HUES48 (cell line): ENCODE data around the gene WNT9A.

Experiments used
- H3K27ac ChIP-seq: one replicate; pipeline ENCODE4 v1.7.0; 2013; ENCODE audit warnings: low read depth, low read length, inconsistent platforms
- H3K27me3 ChIP-seq: 2 replicates; pipeline ENCODE4 v1.6.1; 2013; ENCODE audit warnings: mild to moderate bottlenecking, low read length; ENCODE audit not compliant: control insufficient read depth, insufficient read depth
- H3K36me3 ChIP-seq: 2 replicates; pipeline ENCODE4 v1.6.1; 2013; ENCODE audit warnings: low read length; ENCODE audit not compliant: control insufficient read depth, insufficient read depth
- H3K4me1 ChIP-seq: 2 replicates; pipeline ENCODE4 v1.6.1; 2013; ENCODE audit warnings: mild to moderate bottlenecking, low read length; ENCODE audit not compliant: control insufficient read depth, insufficient read depth
- H3K4me3 ChIP-seq: 2 replicates; pipeline ENCODE4 v1.5.1; 2013; ENCODE audit warnings: mild to moderate bottlenecking, low read depth, low read length
- H3K9ac ChIP-seq: 2 replicates; pipeline ENCODE4 v1.6.1; 2013; ENCODE audit warnings: mild to moderate bottlenecking, low read depth, low read length, moderate library complexity
- H3K9me3 ChIP-seq: 2 replicates; pipeline ENCODE4 v1.6.1; 2013; ENCODE audit warnings: low read length; ENCODE audit not compliant: control insufficient read depth, insufficient read depth

WNT9A gene

DNA sequence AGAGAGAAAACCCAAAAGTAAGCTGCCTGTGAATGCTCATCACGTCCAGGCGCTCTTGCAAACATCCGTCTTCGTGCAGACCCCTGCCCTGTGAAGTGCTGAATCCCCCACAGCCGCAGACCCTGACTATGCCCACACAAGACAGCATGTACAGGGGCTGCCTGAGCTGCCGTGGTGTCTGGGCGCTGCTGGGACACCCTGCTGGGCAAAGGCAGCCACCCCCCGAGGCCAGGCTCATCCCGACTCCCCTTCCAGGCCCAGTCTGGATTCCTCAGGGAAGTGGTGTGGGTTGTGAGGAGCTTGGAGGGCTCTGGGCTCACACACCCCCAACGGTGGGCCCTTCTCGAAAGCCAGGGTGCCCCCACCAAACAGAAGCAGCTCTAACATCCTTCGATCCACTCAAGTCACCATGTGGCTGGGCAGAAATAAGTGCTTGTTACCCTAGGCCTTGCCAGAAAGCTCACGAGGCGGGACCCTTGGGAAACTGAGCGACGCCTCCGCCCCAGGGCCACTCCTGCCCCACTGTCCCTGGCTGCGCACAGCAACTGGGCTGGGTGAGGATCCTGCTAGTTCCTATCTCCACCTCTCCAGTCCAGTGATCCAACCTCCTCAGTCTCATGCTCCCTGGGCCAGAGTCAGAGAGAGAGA, 4.8 kb upstream of the WNT9A start:
- Histone ChIP-seq H3K27ac (no peak overlapping the region), H3K9me3 (no peaks in the 10 kb centered on the region), H3K9ac (no peak overlapping the region), H3K36me3 (no peaks in the 10 kb centered on the region), H3K4me3 (no peak overlapping the region), H3K4me1 (0 out of 2 replicates have a peak, but pooled peaks cover 6% of the 10 kb centered on the region), H3K27me3 (peaks cover 15% of the 10 kb centered on the region)

DNA sequence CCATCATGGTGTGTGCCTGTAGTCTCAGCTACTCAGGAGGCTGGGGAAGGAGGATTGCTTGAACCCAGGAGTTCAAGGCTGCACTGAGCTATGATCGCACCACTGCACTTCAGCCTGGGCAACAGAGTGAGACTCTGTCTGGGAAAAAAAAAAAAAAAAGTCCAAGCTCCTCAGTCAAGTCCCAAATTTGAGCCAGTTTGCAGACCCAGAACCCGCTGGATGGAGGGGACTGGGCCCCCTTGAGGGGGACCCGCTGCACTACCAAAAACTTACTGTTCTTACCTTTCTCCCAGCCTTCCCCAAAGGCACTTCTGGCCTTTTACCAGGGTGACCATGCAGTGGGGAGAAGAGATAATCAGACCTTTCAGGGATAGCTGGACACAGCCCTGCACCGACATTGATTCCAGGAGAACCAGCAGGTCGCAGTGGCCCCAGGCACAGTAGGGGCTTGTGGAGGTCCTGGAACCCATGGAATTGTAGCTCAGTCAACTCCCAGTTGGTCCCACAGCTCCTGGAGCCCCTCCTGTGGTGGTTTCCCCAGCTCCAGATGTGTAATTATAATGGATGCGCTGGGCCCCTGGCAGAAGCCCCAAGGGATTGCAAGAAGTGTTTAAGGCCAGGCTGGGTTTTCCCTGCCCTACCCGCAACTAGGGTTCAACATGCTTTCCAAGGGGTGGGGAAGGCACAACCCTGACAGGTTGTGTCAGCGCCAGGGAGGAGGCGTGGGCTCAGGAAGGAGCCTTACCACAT, 4.1 kb upstream of the WNT9A start:
- no peaks in the 10 kb centered on the region for H3K9me3 ChIP-seq
- H3K4me1 ChIP-seq, result 0 out of 2 replicates have a peak, but pooled peaks cover 6% of the 10 kb centered on the region
- no peak overlapping the region for H3K9ac ChIP-seq
- H3K36me3 ChIP-seq, result no peaks in the 10 kb centered on the region
- H3K27me3 ChIP-seq, result peaks cover 15% of the 10 kb centered on the region
- no peak overlapping the region for H3K27ac ChIP-seq
- no peak overlapping the region for H3K4me3 ChIP-seq

DNA sequence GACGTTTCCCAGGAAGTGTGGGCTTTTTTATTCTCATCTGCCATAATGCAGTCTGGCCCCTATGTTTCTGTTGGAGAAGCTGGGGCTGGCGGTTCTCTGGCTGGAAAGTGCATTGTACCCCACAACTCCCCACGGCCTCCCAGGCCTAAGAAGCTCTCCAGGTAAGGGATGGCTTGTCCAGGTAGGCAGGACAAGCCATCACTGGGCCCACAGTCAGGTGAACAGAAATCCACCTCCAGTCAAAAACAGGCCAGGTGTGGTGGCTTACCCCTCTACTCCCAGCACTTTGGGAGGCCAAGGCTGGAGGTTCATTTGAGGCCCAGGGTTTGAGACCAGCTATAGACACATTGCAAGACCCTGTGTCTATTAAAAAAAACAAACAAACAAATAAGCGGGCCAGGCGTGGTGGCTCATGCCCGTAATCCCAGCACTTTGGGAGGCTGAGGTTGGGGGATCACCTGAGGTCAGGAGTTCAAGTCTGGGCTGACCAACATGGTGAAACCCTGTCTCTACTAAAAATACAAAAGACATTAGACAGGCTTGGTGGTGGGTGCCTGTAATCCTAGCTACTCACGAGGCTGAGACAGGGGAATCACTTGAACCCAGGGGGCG, 3.1 kb upstream of the WNT9A start:
- Histone ChIP-seq H3K27me3 (peaks cover 15% of the 10 kb centered on the region), H3K4me3 (no peak overlapping the region), H3K27ac (no peak overlapping the region), H3K9me3 (no peaks in the 10 kb centered on the region), H3K4me1 (peaks cover 12% of the 10 kb centered on the region), H3K36me3 (no peaks in the 10 kb centered on the region), H3K9ac (no peak overlapping the region)

DNA sequence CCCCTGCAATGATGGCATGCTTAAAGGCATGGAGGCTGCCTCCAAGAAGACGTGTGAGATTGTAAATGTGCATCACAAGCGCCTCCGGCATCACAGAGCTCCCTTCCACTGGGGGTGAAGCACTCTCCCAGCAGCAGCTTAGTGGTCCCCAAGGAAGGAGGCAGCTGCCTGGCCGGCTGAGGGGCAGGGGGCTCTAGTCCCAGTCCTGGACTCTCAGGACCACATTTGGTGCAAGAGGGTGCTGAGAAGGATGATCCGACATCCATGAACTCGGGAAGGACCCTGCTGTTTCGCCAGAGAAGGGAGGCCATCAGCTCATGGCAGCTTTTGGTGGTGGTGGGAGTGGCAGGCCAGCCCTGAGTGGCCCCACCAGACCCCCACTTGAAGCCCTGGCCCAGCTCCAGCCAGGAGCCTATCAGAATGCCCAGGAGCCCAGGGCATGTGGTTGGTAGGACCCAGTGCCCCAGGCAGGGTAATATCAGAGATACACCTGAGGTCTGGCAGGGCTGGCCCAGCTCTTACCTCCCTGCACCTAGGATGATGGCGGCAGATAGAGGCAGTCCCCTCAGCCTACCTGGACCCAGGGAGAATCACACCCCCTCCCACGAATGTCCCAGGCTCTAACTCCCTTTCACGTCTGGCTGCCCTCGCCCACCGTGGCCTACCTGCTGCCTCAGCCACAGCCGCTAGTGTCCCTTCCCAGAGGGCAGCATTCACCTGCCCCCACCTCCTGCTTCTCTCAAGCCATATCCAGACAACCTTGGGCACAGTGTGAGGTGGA, 2.4 kb upstream of the WNT9A start:
- Histone ChIP-seq H3K27ac (no peak overlapping the region), H3K9me3 (no peaks in the 10 kb centered on the region), H3K9ac (no peak overlapping the region), H3K4me1 (peaks cover 13% of the 10 kb centered on the region), H3K4me3 (no peak overlapping the region), H3K36me3 (no peaks in the 10 kb centered on the region), H3K27me3 (peaks cover 15% of the 10 kb centered on the region)

DNA sequence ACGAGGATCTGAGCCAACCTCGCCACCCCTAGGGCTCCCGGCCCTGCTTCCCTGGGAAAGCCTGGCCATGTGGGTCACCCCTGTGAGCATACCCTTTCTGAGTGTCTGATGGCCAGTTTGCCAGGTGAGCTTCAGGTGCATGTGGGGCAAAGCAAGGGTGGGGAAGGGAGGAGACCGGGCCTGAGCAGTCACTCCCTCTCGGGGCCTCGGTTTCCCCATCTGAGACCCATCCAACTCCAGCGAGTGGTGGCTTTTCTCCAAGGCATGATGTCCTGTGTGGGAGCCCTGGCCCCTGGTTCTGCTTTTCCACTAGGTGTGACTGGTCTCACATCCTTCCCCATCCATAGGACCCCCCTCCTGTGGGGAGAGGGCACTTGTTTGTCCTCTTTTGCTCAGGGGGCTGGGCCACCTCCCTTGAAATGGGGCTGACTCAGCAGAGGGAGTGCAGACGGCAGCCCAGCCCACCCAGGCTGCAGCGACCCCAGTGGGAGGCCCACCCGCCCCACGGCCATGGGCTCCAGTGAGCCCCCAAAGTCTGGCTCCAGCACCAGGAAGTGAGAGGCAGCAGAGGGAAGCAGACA, 1.7 kb upstream of the WNT9A start:
- H3K4me3 ChIP-seq, result no peak overlapping the region

DNA sequence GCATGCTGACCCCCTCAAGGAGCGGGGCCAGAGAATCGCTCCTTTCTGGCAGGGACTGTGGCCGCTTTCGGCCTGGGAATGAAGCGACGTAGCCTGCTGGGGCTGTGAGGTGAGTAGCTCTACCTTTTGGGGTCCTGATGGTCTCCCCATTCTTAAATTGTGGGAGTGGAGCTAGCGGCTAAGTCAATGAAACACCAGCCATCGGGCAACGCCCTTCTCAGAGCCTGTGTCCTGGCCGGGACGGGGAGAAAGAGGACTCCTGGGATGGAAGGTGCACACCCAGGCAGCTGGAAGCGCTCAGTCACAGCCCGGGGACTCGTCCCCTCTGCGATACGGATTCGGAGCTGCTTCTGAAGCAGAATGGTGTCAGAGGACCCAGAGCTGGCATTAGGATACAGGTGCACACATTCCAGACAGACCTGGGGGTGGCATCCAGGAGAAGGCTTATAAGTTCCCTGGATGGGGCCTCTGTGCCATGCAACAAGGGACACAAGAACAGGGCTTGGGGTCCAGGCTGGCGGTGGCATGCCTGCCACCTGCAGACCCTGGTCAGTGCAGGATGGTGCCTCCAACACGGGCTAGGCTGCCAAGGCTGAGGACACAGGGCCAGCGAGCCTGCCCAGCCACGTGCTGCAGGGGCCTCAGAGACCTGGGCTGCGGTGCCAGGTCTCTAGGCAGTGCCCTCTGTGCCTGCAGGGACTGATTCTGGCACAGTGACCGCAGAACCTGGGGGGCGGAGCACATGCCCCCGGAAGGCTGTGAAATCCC, 945 bp upstream of the WNT9A start:
- H3K9ac ChIP-seq, result no peak overlapping the region

More for the DNA sequence above, 1.7 kb upstream of the WNT9A start:
- H3K9ac ChIP-seq, result no peak overlapping the region
- H3K27me3 ChIP-seq, result peaks cover 15% of the 10 kb centered on the region
- H3K36me3 ChIP-seq, result no peaks in the 10 kb centered on the region
- peaks cover 13% of the 10 kb centered on the region for H3K4me1 ChIP-seq
- no peaks in the 10 kb centered on the region for H3K9me3 ChIP-seq
- no peak overlapping the region for H3K27ac ChIP-seq

DNA sequence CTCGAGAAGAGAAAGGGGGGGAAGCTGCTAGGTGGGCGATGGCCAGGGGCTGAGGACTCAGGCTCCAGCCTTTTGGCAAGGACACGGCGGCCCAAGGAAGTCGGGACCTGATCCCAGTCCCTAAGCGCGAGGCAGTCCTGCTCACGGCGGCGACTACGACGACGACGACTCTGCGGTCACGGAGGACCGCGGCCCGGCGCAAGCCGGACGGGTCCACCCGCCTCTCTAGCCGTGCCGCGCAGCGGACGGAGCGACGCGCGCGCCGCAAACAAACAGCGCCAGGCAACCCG, 401 bp downstream of the WNT9A start:
- H3K4me3 ChIP-seq, result peak overlapping the region; percentile 80
- H3K4me1 ChIP-seq, result peaks cover 13% of the 10 kb centered on the region
- no peaks in the 10 kb centered on the region for H3K36me3 ChIP-seq
- H3K27ac ChIP-seq, result no peak overlapping the region
- peaks cover 15% of the 10 kb centered on the region for H3K27me3 ChIP-seq
- peak overlapping the region; percentile 54 for H3K9ac ChIP-seq
- no peaks in the 10 kb centered on the region for H3K9me3 ChIP-seq

More for the DNA sequence above, 945 bp upstream of the WNT9A start:
- Histone ChIP-seq H3K9me3 (no peaks in the 10 kb centered on the region), H3K4me1 (peaks cover 13% of the 10 kb centered on the region), H3K27me3 (peaks cover 15% of the 10 kb centered on the region), H3K27ac (no peak overlapping the region), H3K36me3 (no peaks in the 10 kb centered on the region), H3K4me3 (peak overlapping the region; percentile 80)

DNA sequence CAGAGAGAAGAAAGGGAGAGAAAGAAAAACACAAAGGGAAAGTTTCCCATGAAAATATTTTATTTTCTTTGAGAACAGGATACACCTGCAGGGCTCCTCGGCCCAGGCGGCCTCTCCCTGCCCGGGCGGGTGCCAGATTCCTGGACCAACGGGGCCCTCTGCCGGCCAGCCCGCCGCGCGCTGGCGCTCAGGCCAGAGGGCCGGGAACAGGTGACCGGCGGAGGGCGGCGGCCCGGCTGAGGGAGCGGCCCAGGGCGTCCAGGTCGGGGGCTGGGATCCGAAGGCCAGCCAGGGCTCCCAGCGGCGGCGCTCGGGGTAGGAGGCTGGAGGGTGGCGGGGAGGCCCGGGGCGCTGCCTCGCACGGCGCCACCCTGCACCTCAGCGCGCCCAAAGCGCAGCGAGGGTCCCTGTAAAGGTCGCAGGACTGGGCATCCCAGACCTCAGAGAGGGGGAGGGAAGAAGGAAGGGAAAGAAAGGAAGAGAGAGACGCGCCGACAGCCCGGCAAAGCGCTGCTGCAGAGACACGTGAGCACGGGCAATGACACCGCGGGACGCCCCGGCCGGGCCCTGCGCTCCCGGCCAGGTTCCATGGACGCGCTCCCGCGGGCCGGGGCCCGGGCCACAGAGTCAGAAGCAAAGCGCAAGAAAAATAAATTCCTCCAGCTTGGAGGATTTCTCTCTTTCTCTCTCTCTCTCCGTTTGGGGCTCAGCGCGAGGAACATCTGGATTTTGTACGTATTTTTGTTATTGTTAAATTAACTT, 927 bp downstream of the WNT9A start:
- H3K4me1 ChIP-seq, result peaks cover 13% of the 10 kb centered on the region
- H3K27ac ChIP-seq, result no peak overlapping the region
- peak overlapping the region; percentile 54 for H3K9ac ChIP-seq
- peaks cover 15% of the 10 kb centered on the region for H3K27me3 ChIP-seq
- H3K9me3 ChIP-seq, result no peaks in the 10 kb centered on the region
- no peaks in the 10 kb centered on the region for H3K36me3 ChIP-seq
- H3K4me3 ChIP-seq, result peak overlapping the region; percentile 80

DNA sequence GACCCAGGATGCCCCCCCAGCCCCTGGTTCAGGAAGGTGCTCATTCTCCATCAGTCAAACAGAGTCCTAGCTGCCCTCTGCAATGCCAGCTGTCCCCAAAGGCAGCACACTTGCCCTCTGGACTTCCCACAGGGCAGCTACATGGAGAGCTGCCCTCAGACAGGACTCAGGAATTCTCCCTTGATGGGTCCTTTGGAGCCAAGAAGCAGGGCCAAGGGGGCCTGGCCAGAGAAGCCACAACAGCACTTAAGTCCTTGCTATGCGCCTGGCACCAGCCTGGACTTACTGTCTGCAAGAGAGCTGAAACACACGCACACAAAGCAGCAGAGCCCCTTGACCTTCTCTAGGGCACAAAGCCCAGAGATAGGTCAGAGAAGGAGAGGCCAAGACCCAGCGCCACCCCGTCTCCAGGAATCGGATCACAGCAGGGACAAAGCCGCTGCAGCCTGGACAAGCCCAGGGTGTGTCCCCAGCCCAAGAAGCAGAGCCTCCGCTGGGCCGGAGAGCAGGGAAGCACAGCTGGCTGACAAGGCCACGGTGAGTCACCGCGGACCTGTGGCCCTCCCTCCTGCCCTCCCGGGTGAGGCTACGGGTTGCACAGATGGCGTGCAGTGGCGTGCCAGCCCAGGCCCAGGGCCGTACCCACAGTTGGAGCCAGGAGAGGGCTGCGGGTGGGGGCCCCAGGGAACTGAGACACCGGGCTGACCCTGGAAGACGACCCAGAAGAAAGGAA, 1.7 kb downstream of the WNT9A start:
- H3K27me3 ChIP-seq, result peaks cover 15% of the 10 kb centered on the region
- H3K4me3 ChIP-seq, result peak overlapping the region; percentile 80
- no peaks in the 10 kb centered on the region for H3K36me3 ChIP-seq
- 0 out of 2 replicates have a peak overlapping the region, but pooled peaks have one; percentile 40 for H3K9ac ChIP-seq
- no peaks in the 10 kb centered on the region for H3K9me3 ChIP-seq
- H3K4me1 ChIP-seq, result peaks cover 13% of the 10 kb centered on the region
- H3K27ac ChIP-seq, result no peak overlapping the region
